OCI-LY1 (cell line): Measurements from ENCODE around the gene LRSAM1.

Experiments used
- H2AFZ ChIP-seq: fragments of 200-600 bp; sonication (generic), shearing (Covaris generic); 2 replicates; pipeline ENCODE4 v1.6.0; 2014; ENCODE audit warnings: antibody characterized with exemption, mild to moderate bottlenecking, low read length
- H3F3A ChIP-seq: fragments of 200-600 bp; sonication (generic), shearing (Covaris generic); 2 replicates; pipeline ENCODE4 v1.6.0; 2014; ENCODE audit warnings: mild to moderate bottlenecking, antibody characterized with exemption, low read length, moderate library complexity; ENCODE audit not compliant: insufficient read depth
- H3K27ac ChIP-seq: fragments of 200-600 bp; sonication (generic); 2 replicates; pipeline ENCODE4 v1.5.1; 2014; ENCODE audit warnings: low read length, mixed run types, mild to moderate bottlenecking, low read depth; ENCODE audit not compliant: poor library complexity, severe bottlenecking
- H3K27me3 ChIP-seq: fragments of 200-600 bp; sonication (generic); 2 replicates; pipeline ENCODE4 v1.6.0; 2014; ENCODE audit warnings: antibody characterized with exemption, mild to moderate bottlenecking, low read length, moderate library complexity; ENCODE audit not compliant: insufficient read depth
- H3K36me3 ChIP-seq: fragments of 200-600 bp; sonication (generic); 2 replicates; pipeline ENCODE4 v1.6.1; 2014; ENCODE audit warnings: mild to moderate bottlenecking, antibody characterized with exemption, low read length, moderate library complexity, mixed read lengths; ENCODE audit not compliant: insufficient read depth
- H3K4me1 ChIP-seq: fragments of 200-600 bp; sonication (generic); 2 replicates; pipeline ENCODE4 v1.5.1; 2014; ENCODE audit warnings: mild to moderate bottlenecking, low read length, moderate library complexity; ENCODE audit not compliant: insufficient read depth, severe bottlenecking
- H3K4me2 ChIP-seq: fragments of 200-600 bp; sonication (generic), shearing (Covaris generic); 2 replicates; pipeline ENCODE4 v1.6.1; 2014; ENCODE audit warnings: low read length
- H3K4me3 ChIP-seq: fragments of 200-600 bp; sonication (generic); 2 replicates; pipeline ENCODE4 v1.5.1; 2014; ENCODE audit warnings: low read length, low read depth, mild to moderate bottlenecking, mixed read lengths; ENCODE audit not compliant: poor library complexity, severe bottlenecking
- H3K79me2 ChIP-seq: fragments of 200-600 bp; shearing (Covaris generic); 2 replicates; pipeline ENCODE4 v1.6.1; 2016; ENCODE audit warnings: mixed run types, low read length, mixed read lengths; ENCODE audit not compliant: insufficient read depth
- H3K9ac ChIP-seq: fragments of 200-600 bp; sonication (generic), shearing (Covaris generic); 2 replicates; pipeline ENCODE4 v1.6.1; 2014; ENCODE audit warnings: mild to moderate bottlenecking, low read length, mixed read lengths
- H3K9me2 ChIP-seq: fragments of 200-600 bp; sonication (generic), shearing (Covaris generic); 2 replicates; pipeline ENCODE4 v1.6.1; 2014; ENCODE audit warnings: low read depth, mild to moderate bottlenecking, low read length, mixed read lengths
- H3K9me3 ChIP-seq: fragments of 200-600 bp; shearing (Covaris generic); 2 replicates; pipeline ENCODE4 v1.6.1; 2014; ENCODE audit warnings: low read length, mixed read lengths
- H4K20me1 ChIP-seq: fragments of 200-600 bp; sonication (generic), shearing (Covaris generic); 2 replicates; pipeline ENCODE4 v1.6.0; 2016; ENCODE audit warnings: mild to moderate bottlenecking, low read length; ENCODE audit not compliant: insufficient read depth
- EZH2 ChIP-seq: fragments of 200-600 bp; sonication (generic), shearing (Covaris generic); IDR thresholded peaks from 2 replicates; pipeline ENCODE4 v1.8.0; 2017; ENCODE audit warnings: borderline replicate concordance, mixed run types, mild to moderate bottlenecking, antibody characterized with exemption, low read length, moderate library complexity, mixed read lengths
- TF ChIP-seq, protein P1 (sequence below): fragments of 200-600 bp; sonication (generic), shearing (Covaris generic); IDR thresholded peaks from 2 replicates; pipeline ENCODE4 v1.5.1; 2017; ENCODE audit warnings: mild to moderate bottlenecking, antibody characterized with exemption, low read length, moderate library complexity, mixed read lengths

The LRSAM1 gene

GRCh38 chr9:127504887-127505251, 53.6 kb downstream of the LRSAM1 start:
- no peaks in the 10 kb centered on the region for H3F3A ChIP-seq
- no peaks in the 10 kb centered on the region for H3K4me1 ChIP-seq
- no peaks in the 10 kb centered on the region for H3K9me2 ChIP-seq
- no peak overlapping the region for H3K4me3 ChIP-seq
- H3K9me3 ChIP-seq = no peaks in the 10 kb centered on the region
- H3K27me3 ChIP-seq = no peaks in the 10 kb centered on the region
- no peaks in the 10 kb centered on the region for H3K36me3 ChIP-seq
- no peaks in the 10 kb centered on the region for H4K20me1 ChIP-seq
- TF ChIP-seq, protein P1, sequence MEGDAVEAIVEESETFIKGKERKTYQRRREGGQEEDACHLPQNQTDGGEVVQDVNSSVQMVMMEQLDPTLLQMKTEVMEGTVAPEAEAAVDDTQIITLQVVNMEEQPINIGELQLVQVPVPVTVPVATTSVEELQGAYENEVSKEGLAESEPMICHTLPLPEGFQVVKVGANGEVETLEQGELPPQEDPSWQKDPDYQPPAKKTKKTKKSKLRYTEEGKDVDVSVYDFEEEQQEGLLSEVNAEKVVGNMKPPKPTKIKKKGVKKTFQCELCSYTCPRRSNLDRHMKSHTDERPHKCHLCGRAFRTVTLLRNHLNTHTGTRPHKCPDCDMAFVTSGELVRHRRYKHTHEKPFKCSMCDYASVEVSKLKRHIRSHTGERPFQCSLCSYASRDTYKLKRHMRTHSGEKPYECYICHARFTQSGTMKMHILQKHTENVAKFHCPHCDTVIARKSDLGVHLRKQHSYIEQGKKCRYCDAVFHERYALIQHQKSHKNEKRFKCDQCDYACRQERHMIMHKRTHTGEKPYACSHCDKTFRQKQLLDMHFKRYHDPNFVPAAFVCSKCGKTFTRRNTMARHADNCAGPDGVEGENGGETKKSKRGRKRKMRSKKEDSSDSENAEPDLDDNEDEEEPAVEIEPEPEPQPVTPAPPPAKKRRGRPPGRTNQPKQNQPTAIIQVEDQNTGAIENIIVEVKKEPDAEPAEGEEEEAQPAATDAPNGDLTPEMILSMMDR = no peak
- no peak for TF ChIP-seq EZH2
- H3K27ac ChIP-seq = no peak overlapping the region
- no peak overlapping the region for H2AFZ ChIP-seq
- H3K4me2 ChIP-seq = no peak overlapping the region
- no peak overlapping the region for H3K9ac ChIP-seq
- no peaks in the 10 kb centered on the region for H3K79me2 ChIP-seq

DNA sequence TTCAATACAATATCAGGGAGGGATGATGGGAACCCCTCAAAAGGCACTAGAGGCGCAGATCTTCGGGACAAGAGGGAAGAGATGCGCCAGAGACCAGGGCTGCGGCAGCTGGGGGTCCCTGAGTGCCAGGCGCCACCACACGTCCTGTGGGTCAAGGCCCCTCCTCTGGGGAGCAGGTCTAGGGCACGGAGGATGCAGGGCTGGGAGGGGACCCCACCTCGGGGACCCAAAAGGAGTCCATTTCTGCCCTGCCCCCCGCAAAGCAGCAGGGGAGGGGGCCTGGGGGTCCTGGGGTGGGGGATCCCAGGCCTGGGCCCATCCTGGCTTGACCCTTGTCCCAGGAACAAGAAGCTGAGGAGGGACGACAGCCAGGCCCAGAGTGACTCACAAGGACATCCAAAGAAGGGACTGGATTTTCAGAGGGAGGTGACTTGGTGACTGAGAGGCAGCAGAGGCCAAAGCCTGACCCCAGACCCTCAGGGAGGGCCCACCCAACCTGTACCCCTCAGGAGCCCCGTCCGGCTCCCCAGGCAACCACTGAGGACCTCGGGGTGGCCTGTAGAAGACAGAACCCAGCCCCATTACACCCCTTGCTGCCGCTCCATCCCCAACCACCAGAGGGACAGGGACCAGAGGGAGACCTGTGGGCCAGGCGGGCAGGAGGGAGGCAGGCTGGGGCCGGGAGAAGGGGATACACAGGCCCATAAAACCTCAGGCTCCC, 54.2 kb downstream of the LRSAM1 start:
- Histone ChIP-seq H2AFZ (no peak overlapping the region), H3K9me3 (no peaks in the 10 kb centered on the region), H4K20me1 (no peaks in the 10 kb centered on the region), H3K9me2 (no peaks in the 10 kb centered on the region), H3K4me2 (no peak overlapping the region), H3K27ac (no peak overlapping the region), H3K27me3 (no peaks in the 10 kb centered on the region), H3F3A (no peaks in the 10 kb centered on the region), H3K79me2 (no peaks in the 10 kb centered on the region), H3K4me1 (no peaks in the 10 kb centered on the region), H3K36me3 (no peaks in the 10 kb centered on the region), H3K9ac (no peak overlapping the region), H3K4me3 (no peak overlapping the region)
- TF ChIP-seq, protein P1 = peak; percentile 49
- no peak for TF ChIP-seq EZH2

DNA sequence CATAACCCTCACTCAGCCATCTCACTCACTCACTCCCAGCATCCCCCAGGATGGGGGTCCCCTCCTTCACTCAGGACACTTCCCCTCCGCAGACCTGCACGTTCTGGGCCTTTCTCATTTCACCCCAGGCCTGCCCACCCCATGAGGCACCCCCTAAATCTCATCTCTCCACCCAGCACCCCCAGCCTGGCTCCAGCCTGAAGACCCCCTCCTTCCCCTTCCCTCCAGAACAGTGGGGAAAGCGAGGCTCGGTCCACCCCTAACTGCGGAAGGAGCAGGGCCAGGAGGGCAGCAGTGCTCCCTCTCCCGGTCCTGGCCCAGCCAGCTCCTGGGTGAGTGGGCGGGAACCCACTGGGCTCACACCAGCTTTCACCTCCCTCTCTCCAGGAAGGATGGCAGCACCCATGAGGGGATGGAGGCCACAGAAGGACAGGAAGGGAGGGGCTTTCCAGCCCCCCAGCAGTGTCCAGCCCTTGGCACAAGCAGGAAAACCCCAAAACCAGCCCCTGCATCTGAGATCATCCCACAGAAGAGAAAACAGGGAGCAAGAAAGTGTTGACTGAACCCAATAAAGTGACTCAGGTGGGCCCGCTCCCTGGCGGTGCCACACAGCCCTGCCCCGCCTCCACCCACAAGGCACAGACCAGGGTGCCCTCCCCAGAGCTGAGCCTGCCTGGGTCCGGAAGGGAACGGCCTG, 55.0 kb downstream of the LRSAM1 start:
- Histone ChIP-seq H3K27ac (no peak overlapping the region), H2AFZ (no peak overlapping the region), H3K4me1 (no peaks in the 10 kb centered on the region), H3K9me2 (no peaks in the 10 kb centered on the region), H3K36me3 (no peaks in the 10 kb centered on the region), H3F3A (no peaks in the 10 kb centered on the region), H3K9me3 (no peaks in the 10 kb centered on the region), H3K9ac (no peak overlapping the region), H3K4me3 (no peak overlapping the region), H3K4me2 (no peak overlapping the region), H3K79me2 (no peaks in the 10 kb centered on the region), H4K20me1 (no peaks in the 10 kb centered on the region), H3K27me3 (no peaks in the 10 kb centered on the region)
- TF ChIP-seq, protein P1 = no peak
- no peak for TF ChIP-seq EZH2
